H1 (cell line): ENCODE data around the gene STYXL1. TPM values are rescaled to one million over a fixed set of nuclear protein-coding genes. Genes with fewer than 3 reads are reported as not detected.
A peak's percentile ranks its signal among the peaks of the same experiment; 100 is the strongest.

Source experiments
- CTCF ChIA-PET: fragments of 300-600 bp; sonication (Branson Sonifier 250); formaldehyde crosslinking; loops from one replicate; lab custom pipeline; 2021; ENCODE audit not compliant: partially characterized antibody; lab: Charles Lee
- POLR2A ChIA-PET: fragments of 300-600 bp; sonication (Branson Sonifier 250); formaldehyde crosslinking; loops from one replicate; lab custom pipeline; 2021; ENCODE audit warnings: inconsistent platforms; ENCODE audit not compliant: partially characterized antibody; lab: Charles Lee
- DNase-seq, 2 experiments: peaks; one replicate each; pipeline versions ENCODE4 v3.0.0 to v3.0.0-alpha.2; 2010 to 2022; ENCODE audit warnings: low spot score in 2 of 2, low read depth in 1 of 2, mixed read lengths in 1 of 2
- FAIRE-seq: peaks from 2 replicates; lab custom pipeline; 2011; peaks lifted over from hg19 to GRCh38; lab: Jason Lieb, UNC
- H2AFZ ChIP-seq: 2 replicates; pipeline ENCODE4 v1.8.1; 2012; ENCODE audit warnings: low read length, inconsistent platforms
- H2AK5ac ChIP-seq: 2 replicates; pipeline ENCODE4 v1.6.1; 2013; ENCODE audit warnings: low read depth, low read length
- H2BK120ac ChIP-seq: replicated peaks from 2 replicates; pipeline ENCODE3; 2013; ENCODE audit warnings: low read depth, low read length, inconsistent platforms
- H2BK12ac ChIP-seq: 2 replicates; pipeline ENCODE4 v1.6.1; 2013; ENCODE audit warnings: low read depth, low read length
- H2BK15ac ChIP-seq: 2 replicates; pipeline ENCODE4 v1.6.1; 2013; ENCODE audit warnings: low read length
- H2BK20ac ChIP-seq: 2 replicates; pipeline ENCODE4 v1.6.1; 2013; ENCODE audit warnings: low read length
- H2BK5ac ChIP-seq: 2 replicates; pipeline ENCODE4 v1.6.1; 2013; ENCODE audit warnings: low read depth, low read length
- H3K14ac ChIP-seq: 2 replicates; pipeline ENCODE4 v1.6.1; 2013; ENCODE audit warnings: inconsistent platforms; ENCODE audit not compliant: insufficient read length
- H3K18ac ChIP-seq: 2 replicates; pipeline ENCODE4 v1.6.1; 2013; ENCODE audit warnings: low read length; ENCODE audit errors: extremely low read depth
- H3K23ac ChIP-seq: 2 replicates; pipeline ENCODE4 v1.6.1; 2013; ENCODE audit warnings: inconsistent platforms; ENCODE audit not compliant: insufficient read length
- H3K23me2 ChIP-seq: 2 replicates; pipeline ENCODE4 v1.6.1; 2013; ENCODE audit warnings: low read depth, low read length
- H3K27ac ChIP-seq: 2 replicates; pipeline ENCODE4 v1.6.1; 2011; ENCODE audit warnings: low read depth, low read length, inconsistent platforms
- H3K27me3 ChIP-seq, 4 experiments: replicated peaks in 1 of 4; 1 replicate in 1 of 4; 2 replicates in 3 of 4; pipeline versions ENCODE4 v1.6.1 to v1.8.1; 2011 to 2013; ENCODE audit warnings: low read length in 3 of 4, mild to moderate bottlenecking in 3 of 4, inconsistent platforms in 2 of 4, mixed read lengths in 2 of 4, moderate library complexity in 1 of 4; ENCODE audit not compliant: control insufficient read depth in 3 of 4, insufficient read depth in 3 of 4; ENCODE audit errors: extremely low read depth in 1 of 4
- H3K36me3 ChIP-seq, 4 experiments: 2 replicates each; pipeline versions ENCODE4 v1.6.1 to v1.8.1; 2011 to 2013; ENCODE audit warnings: mild to moderate bottlenecking in 4 of 4, low read length in 3 of 4, moderate library complexity in 2 of 4, control low read depth in 1 of 4, inconsistent platforms in 1 of 4; ENCODE audit not compliant: insufficient read depth in 4 of 4, control insufficient read depth in 2 of 4
- H3K4ac ChIP-seq: replicated peaks from 2 replicates; pipeline ENCODE3; 2013; ENCODE audit warnings: low read length, low read depth, mixed read lengths, inconsistent platforms; ENCODE audit not compliant: insufficient read length
- H3K4me1 ChIP-seq, 4 experiments: replicated peaks in 1 of 4; 1 replicate in 1 of 4; 2 replicates in 3 of 4; pipeline versions ENCODE4 v1.6.1 to v1.8.1; 2011 to 2013; ENCODE audit warnings: low read length in 3 of 4, inconsistent platforms in 2 of 4, mixed read lengths in 1 of 4; ENCODE audit not compliant: insufficient read depth in 4 of 4, control insufficient read depth in 3 of 4
- H3K4me2 ChIP-seq, 2 experiments: 2 replicates each; pipeline versions ENCODE4 v1.6.1 to v1.8.1; 2011 to 2013; ENCODE audit warnings: low read depth in 2 of 2, low read length in 2 of 2, control low read depth in 1 of 2, inconsistent platforms in 1 of 2, mild to moderate bottlenecking in 1 of 2; ENCODE audit not compliant: insufficient read depth in 1 of 2
- H3K4me3 ChIP-seq, 4 experiments: fragments of 200-600, 300-600 bp in 1 of 4; sonication (generic), shearing (Covaris generic), sonication (Bioruptor Twin) in 1 of 4; 2 replicates each; pipeline versions ENCODE4 v1.5.1 to v1.8.1; 2011 to 2016; ENCODE audit warnings: low read length in 4 of 4, low read depth in 3 of 4, control low read depth in 2 of 4, inconsistent platforms in 2 of 4, mild to moderate bottlenecking in 2 of 4, mixed read lengths in 1 of 4, moderate library complexity in 1 of 4; ENCODE audit not compliant: insufficient read depth in 2 of 4; ENCODE audit errors: extremely low read depth in 1 of 4
- H3K56ac ChIP-seq: replicated peaks from 2 replicates; pipeline ENCODE3; 2013; ENCODE audit warnings: low read depth, mild to moderate bottlenecking, mixed read lengths, low read length, inconsistent platforms; ENCODE audit not compliant: insufficient read length
- H3K79me1 ChIP-seq: 2 replicates; pipeline ENCODE4 v1.6.1; 2013; ENCODE audit warnings: low read depth, low read length, control low read depth
- H3K79me2 ChIP-seq, 2 experiments: 2 replicates each; pipeline versions ENCODE4 v1.6.1 to v1.8.1; 2012 to 2013; ENCODE audit warnings: low read length in 2 of 2, mild to moderate bottlenecking in 2 of 2, inconsistent platforms in 1 of 2; ENCODE audit not compliant: insufficient read depth in 2 of 2, control insufficient read depth in 1 of 2
- H3K9ac ChIP-seq, 4 experiments: replicated peaks in 1 of 4; 1 replicate in 1 of 4; 2 replicates in 3 of 4; pipeline versions ENCODE4 v1.6.1 to v1.8.1; 2011 to 2013; ENCODE audit warnings: low read depth in 3 of 4, low read length in 3 of 4, control low read depth in 2 of 4, mild to moderate bottlenecking in 2 of 4, moderate library complexity in 2 of 4, inconsistent platforms in 1 of 4; ENCODE audit errors: extremely low read depth in 1 of 4
- H3K9me3 ChIP-seq, 2 experiments: 2 replicates each; pipeline versions ENCODE4 v1.6.1 to v1.8.1; 2012 to 2013; ENCODE audit warnings: mild to moderate bottlenecking in 2 of 2, moderate library complexity in 2 of 2, control low read depth in 1 of 2, inconsistent platforms in 1 of 2, low read depth in 1 of 2, low read length in 1 of 2, mixed read lengths in 1 of 2; ENCODE audit not compliant: insufficient read depth in 2 of 2
- H4K20me1 ChIP-seq, 2 experiments: replicated peaks in 1 of 2; 2 replicates each; pipeline versions ENCODE3 to v1.8.1; 2011 to 2013; ENCODE audit warnings: inconsistent platforms in 2 of 2, low read length in 2 of 2, mild to moderate bottlenecking in 1 of 2; ENCODE audit not compliant: insufficient read depth in 2 of 2, control insufficient read depth in 1 of 2
- H4K5ac ChIP-seq: 2 replicates; pipeline ENCODE4 v1.6.1; 2013; ENCODE audit warnings: low read length, low read depth, mixed read lengths, inconsistent platforms; ENCODE audit not compliant: insufficient read length
- H4K8ac ChIP-seq: 2 replicates; pipeline ENCODE4 v1.8.0; 2013; ENCODE audit warnings: mild to moderate bottlenecking, moderate library complexity, low read length, inconsistent platforms; ENCODE audit not compliant: insufficient read depth; ENCODE audit errors: extremely low read depth
- H4K91ac ChIP-seq: replicated peaks from 2 replicates; pipeline ENCODE3; 2013; ENCODE audit warnings: low read length, mixed read lengths, inconsistent platforms; ENCODE audit not compliant: insufficient read length
- BACH1 ChIP-seq: IDR thresholded peaks from 2 replicates; pipeline ENCODE4 v1.6.1; 2012; ENCODE audit warnings: low read length, improper control_type of control experiment
- CEBPB ChIP-seq: IDR thresholded peaks from 2 replicates; pipeline ENCODE4 v1.6.1; 2012; ENCODE audit warnings: low read depth, low read length
- GTF2F1 ChIP-seq: IDR thresholded peaks from 2 replicates; pipeline ENCODE4 v1.6.1; 2012; ENCODE audit warnings: low read depth, low read length, improper control_type of control experiment, borderline replicate concordance
- JUND ChIP-seq: IDR thresholded peaks from 2 replicates; pipeline ENCODE4 v1.6.1; 2011; ENCODE audit warnings: mild to moderate bottlenecking, improper control_type of control experiment, low read length
- KDM4A ChIP-seq: IDR thresholded peaks from one replicate; pipeline ENCODE4 v1.7.1; 2012; ENCODE audit warnings: low read depth, mild to moderate bottlenecking, moderate library complexity, low read length, inconsistent platforms; ENCODE audit not compliant: severe bottlenecking
- NANOG ChIP-seq: IDR thresholded peaks from 2 replicates; pipeline ENCODE4 v1.6.1; 2011; ENCODE audit warnings: low read length, low read depth, mild to moderate bottlenecking, inconsistent platforms; ENCODE audit not compliant: insufficient read depth, poor library complexity, severe bottlenecking
- RBBP5 ChIP-seq: IDR thresholded peaks from 2 replicates; pipeline ENCODE4 v1.7.1; 2012; ENCODE audit warnings: low read depth, mild to moderate bottlenecking, inconsistent platforms, low read length, moderate library complexity, borderline replicate concordance
- RNF2 ChIP-seq: fragments of 200-900, 300-1000 bp; sonication (generic); IDR thresholded peaks from 2 replicates; pipeline ENCODE4 v1.7.1; 2016; ENCODE audit warnings: borderline replicate concordance, low read depth, mild to moderate bottlenecking, antibody characterized with exemption, low read length; ENCODE audit not compliant: poor library complexity, severe bottlenecking; ENCODE audit errors: missing control alignments
- RXRA ChIP-seq: IDR thresholded peaks from 2 replicates; pipeline ENCODE4 v1.6.1; 2011; ENCODE audit warnings: low read depth, mild to moderate bottlenecking, low read length, moderate library complexity; ENCODE audit not compliant: insufficient read depth
- SP2 ChIP-seq: IDR thresholded peaks from 2 replicates; pipeline ENCODE4 v1.6.1; 2012; ENCODE audit warnings: mild to moderate bottlenecking, low read length, inconsistent platforms
- SRF ChIP-seq: IDR thresholded peaks from 2 replicates; pipeline ENCODE4 v1.6.1; 2011; ENCODE audit warnings: mild to moderate bottlenecking, low read depth, low read length, moderate library complexity
- TBP ChIP-seq: IDR thresholded peaks from 2 replicates; pipeline ENCODE4 v1.6.1; 2011; ENCODE audit warnings: low read depth, low read length, improper control_type of control experiment
- USF2 ChIP-seq: IDR thresholded peaks from 2 replicates; pipeline ENCODE4 v1.6.1; 2011; ENCODE audit warnings: low read length, improper control_type of control experiment
- WGBS, 2 experiments: shearing (Covaris generic) in 1 of 2; methylation state at CpG; one replicate each; pipeline versions ENCODE4 v1.1.6 to v1.1.7; 2013 to 2015; ENCODE audit warnings: low lambda C conversion rate in 2 of 2, mixed read lengths in 2 of 2, inconsistent platforms in 1 of 2, low coverage in 1 of 2, missing lambda C conversion rate in 1 of 2; ENCODE audit not compliant: insufficient replicate concordance in 2 of 2, insufficient coverage in 1 of 2, insufficient read length in 1 of 2; ENCODE audit errors: extremely low coverage in 1 of 2, missing lambda C conversion rate in 1 of 2; 5-methylcytosine and 5-hydroxymethylcytosine counted together
- polyA plus RNA-seq, 7 experiments: library from polyadenylated mRNA; depleted of rRNA in 3 of 7; stranded (reverse) in 5 of 7; unstranded in 2 of 7; fragments of >200 nt in 5 of 7; fragments of 200-250 nt in 2 of 7; gene quantifications; 1 replicate in 5 of 7; 2 replicates in 1 of 7; 4 replicates in 1 of 7; pipeline versions ENCODE4 v1.2.1 to v1.2.3, GENCODE V29; 2011 to 2013; ENCODE audit warnings: missing spikeins in 2 of 7, mixed read lengths in 2 of 7
- total RNA-seq: library from RNA; stranded (reverse); fragmentation: NEBNext Ultra II Directional; extraction: Animal tissue kit (Norgen Biotek cat#: 25700); gene quantifications from 2 replicates; pipeline ENCODE4 v1.2.1, GENCODE V29; 2021

Gene STYXL1
- total and polyA plus RNA-seq, 2 of the 8 experiments (the other 6 are each of a cell fraction or from before 2014, with no cell fraction given), result 32.3 to 53.9 TPM

GRCh38 chr7:75995996-75996395, 51.8 kb downstream of the STYXL1 start:
- Histone ChIP-seq H3K23me2 (peaks cover 11% of the 10 kb centered on the region; the same call in 1 of the 2 replicates), H3K79me1 (no peaks in the 10 kb centered on the region), H3K4ac (no peak overlapping the region), H4K20me1 (no peaks in the 10 kb centered on the region), H2BK15ac (no peak overlapping the region), H3K4me3 (no peak overlapping the region), H3K9me3 (no peaks in the 10 kb centered on the region), H3K27ac (no peak overlapping the region), H2BK120ac (no peak overlapping the region), H3K4me2 (no peak overlapping the region; a peak in 1 of 4 replicates), H3K79me2 (no peaks in the 10 kb centered on the region), H3K18ac (no peak overlapping the region), H4K5ac (no peak overlapping the region), H3K9ac (0 out of 7 replicates have a peak overlapping the region, but pooled peaks of 1 of the 4 experiments have one; percentile 9), H2AK5ac (no peak overlapping the region), H2BK12ac (no peak overlapping the region), H2BK20ac (no peak overlapping the region), H3K27me3 (no peaks in the 10 kb centered on the region), H4K8ac (no peak overlapping the region), H3K56ac (no peak overlapping the region), H3K4me1 (peaks cover 0 to 20% (median 12%) of the 10 kb centered on the region in 4 experiments; a peak in 6 of 7 replicates), H2AFZ (no peak overlapping the region), H4K91ac (no peak overlapping the region), H3K23ac (no peak overlapping the region), H3K14ac (no peak overlapping the region), H3K36me3 (no peaks in the 10 kb centered on the region; a peak in 1 of 8 replicates), H2BK5ac (no peak overlapping the region)
- POLR2A ChIA-PET, result interaction anchor here (1.1 to 1.2 kb wide), 2 partner anchors 10 to 81 kb away, joined by 3 read pairs; partner anchors contain the start of gene POR
- CTCF ChIA-PET, result interaction anchor here (0.6 to 2.1 kb wide), 3 partner anchors 14 to 111 kb away, joined by 3 to 6 read pairs (median 3); no protein-coding TSS in a partner anchor
- FAIRE-seq, result no peak
- WGBS, 2 experiments, result 93% methylated on average over 5 of the region's 5 CpGs; no CpG with 5 or more reads in 1 of the 2 experiments
- DNase-seq, result no peak
- TF ChIP-seq RXRA (no peak), TBP (no peak), NANOG (no peak), BACH1 (no peak), CEBPB (no peak), SRF (no peak), USF2 (no peak), SP2 (no peak), RNF2 (no peak), KDM4A (no peak), GTF2F1 (no peak), JUND (no peak), RBBP5 (no peak)
